GM12878 (cell line): ENCODE measurements around the gene SP100.

ENCODE experiments used
- ATF3 ChIP-seq: IDR thresholded peaks from 2 replicates; pipeline ENCODE4 v1.6.1; 2011; ENCODE audit warnings: low read depth, mild to moderate bottlenecking, low read length, moderate library complexity, borderline replicate concordance; ENCODE audit errors: extremely low read depth
- CTCF ChIP-seq, 3 experiments: IDR thresholded peaks in 2 of 3; conservative IDR thresholded peaks in 1 of 3; 2 replicates each; pipeline ENCODE4 v1.5.1; 2011; ENCODE audit warnings: low read depth in 3 of 3, low read length in 3 of 3, mild to moderate bottlenecking in 3 of 3, control low read depth in 2 of 3, moderate library complexity in 2 of 3, inconsistent platforms in 1 of 3, mixed read lengths in 1 of 3; ENCODE audit not compliant: control insufficient read depth in 2 of 3, insufficient read depth in 1 of 3; ENCODE audit errors: extremely low read depth in 1 of 3
- EZH2 ChIP-seq: IDR thresholded peaks from 2 replicates; pipeline ENCODE4 v1.6.1; 2012; ENCODE audit warnings: low read depth, mild to moderate bottlenecking, control low read depth, inconsistent platforms, low read length, borderline replicate concordance; ENCODE audit not compliant: control insufficient read depth
- MAX ChIP-seq: IDR thresholded peaks from 2 replicates; pipeline ENCODE4 v1.6.1; 2012; ENCODE audit warnings: low read depth, low read length, improper control_type of control experiment
- POLR2A ChIP-seq: IDR thresholded peaks from 2 replicates; pipeline ENCODE4 v1.6.1; 2011; ENCODE audit warnings: low read depth, mild to moderate bottlenecking, low read length
- RCOR1 ChIP-seq: conservative IDR thresholded peaks from 2 replicates; pipeline ENCODE4 v1.6.1; 2012; ENCODE audit warnings: low read depth, low read length, improper control_type of control experiment
- TCF12 ChIP-seq: IDR thresholded peaks from 2 replicates; pipeline ENCODE4 v1.6.1; 2011; ENCODE audit warnings: low read depth, mild to moderate bottlenecking, low read length
- YY1 ChIP-seq: IDR thresholded peaks from 2 replicates; pipeline ENCODE4 v1.6.1; 2011; ENCODE audit warnings: low read depth, mild to moderate bottlenecking, low read length
- ZNF384 ChIP-seq: IDR thresholded peaks from 2 replicates; pipeline ENCODE4 v1.6.1; 2012; ENCODE audit warnings: low read depth, mild to moderate bottlenecking, low read length, improper control_type of control experiment, borderline replicate concordance

GRCh38 chr2:230455005-230455684 is 39.1 kb downstream of the SP100 start:
- TF ChIP-seq YY1 (no peak), RCOR1 (no peak), MAX (no peak), ZNF384 (no peak), TCF12 (no peak), EZH2 (no peak), CTCF (IDR thresholded peaks at IDR 0.05 in 2 of 3, conservative IDR thresholded peaks at IDR 0.05 in 1 of 3; ENCODE audit: control insufficient read depth in 2 of 3, extremely low read depth in 1 of 3, insufficient read depth in 1 of 3, low read depth in 3 of 3, low read length in 3 of 3) (no peak), ATF3 (no peak), POLR2A (no peak)
